H9 (cell line): Measurements from ENCODE around the gene OTX1. TPM values are rescaled to one million over a fixed set of nuclear protein-coding genes. Genes with fewer than 3 reads are reported as not detected.

Experiments
- DNase-seq: peaks from one replicate; pipeline ENCODE4 v3.0.0-alpha.2; 2017
- H2AFZ ChIP-seq: one replicate; pipeline ENCODE4 v1.6.1; 2013; ENCODE audit warnings: mild to moderate bottlenecking, low read length, control low read depth, moderate library complexity
- H2AK5ac ChIP-seq: 2 replicates; pipeline ENCODE4 v1.6.1; 2013; ENCODE audit warnings: low read length, control low read depth, mixed read lengths; ENCODE audit not compliant: insufficient read length
- H2BK120ac ChIP-seq: one replicate; pipeline ENCODE4 v1.6.1; 2013; ENCODE audit warnings: low read depth, mild to moderate bottlenecking, low read length, control low read depth, inconsistent platforms; ENCODE audit not compliant: poor library complexity, severe bottlenecking
- H2BK12ac ChIP-seq: 2 replicates; pipeline ENCODE4 v1.6.1; 2013; ENCODE audit warnings: low read length, control low read depth, mixed read lengths, low read depth; ENCODE audit not compliant: insufficient read length
- H2BK15ac ChIP-seq: 2 replicates; pipeline ENCODE4 v1.6.1; 2013; ENCODE audit warnings: low read depth, low read length, control low read depth
- H2BK20ac ChIP-seq: one replicate; pipeline ENCODE4 v1.6.1; 2013; ENCODE audit warnings: low read depth, mild to moderate bottlenecking, low read length, control low read depth, inconsistent platforms; ENCODE audit not compliant: poor library complexity, severe bottlenecking
- H2BK5ac ChIP-seq: 2 replicates; pipeline ENCODE4 v1.6.1; 2013; ENCODE audit warnings: low read length, control low read depth, mixed read lengths; ENCODE audit not compliant: insufficient read length
- H3K14ac ChIP-seq: 2 replicates; pipeline ENCODE4 v1.6.1; 2013; ENCODE audit warnings: low read length, control low read depth; ENCODE audit not compliant: insufficient read depth
- H3K18ac ChIP-seq: 2 replicates; pipeline ENCODE4 v1.6.1; 2013; ENCODE audit warnings: low read depth, mild to moderate bottlenecking, mixed read lengths, low read length, control low read depth; ENCODE audit not compliant: insufficient read length
- H3K23ac ChIP-seq: 2 replicates; pipeline ENCODE4 v1.6.1; 2013; ENCODE audit warnings: low read length, control low read depth, mixed read lengths, low read depth; ENCODE audit not compliant: insufficient read length
- H3K23me2 ChIP-seq: 2 replicates; pipeline ENCODE4 v1.6.1; 2013; ENCODE audit warnings: low read depth, mild to moderate bottlenecking, mixed read lengths, low read length, control low read depth; ENCODE audit not compliant: insufficient read length, poor library complexity, severe bottlenecking
- H3K27ac ChIP-seq: 2 replicates; pipeline ENCODE4 v1.5.1; 2013; ENCODE audit warnings: low read length, control low read depth, mixed read lengths, low read depth; ENCODE audit not compliant: insufficient read length
- H3K27me3 ChIP-seq: 2 replicates; pipeline ENCODE4 v1.6.1; 2013; ENCODE audit warnings: low read length, control low read depth, inconsistent platforms; ENCODE audit not compliant: insufficient read depth
- H3K4ac ChIP-seq: 2 replicates; pipeline ENCODE4 v1.6.1; 2013; ENCODE audit warnings: low read depth, mild to moderate bottlenecking, control low read depth, inconsistent platforms, low read length, moderate library complexity
- H3K4me1 ChIP-seq: 2 replicates; pipeline ENCODE4 v1.6.1; 2013; ENCODE audit warnings: low read length, control low read depth, inconsistent platforms; ENCODE audit not compliant: insufficient read depth
- H3K4me2 ChIP-seq: 2 replicates; pipeline ENCODE4 v1.6.1; 2013; ENCODE audit warnings: low read length, control low read depth, mixed read lengths; ENCODE audit not compliant: insufficient read length, insufficient read depth
- H3K56ac ChIP-seq: 2 replicates; pipeline ENCODE4 v1.6.1; 2013; ENCODE audit warnings: low read depth, mild to moderate bottlenecking, mixed read lengths, low read length, control low read depth; ENCODE audit not compliant: insufficient read length
- H3K79me1 ChIP-seq: 2 replicates; pipeline ENCODE4 v1.6.1; 2013; ENCODE audit warnings: low read depth, mild to moderate bottlenecking, moderate library complexity, low read length, control low read depth, inconsistent platforms; ENCODE audit not compliant: insufficient read depth, poor library complexity, severe bottlenecking
- H3K79me2 ChIP-seq: 2 replicates; pipeline ENCODE4 v1.6.1; 2013; ENCODE audit warnings: low read length, control low read depth, inconsistent platforms; ENCODE audit not compliant: insufficient read depth
- H3K9ac ChIP-seq: 2 replicates; pipeline ENCODE4 v1.6.1; 2013; ENCODE audit warnings: low read length, control low read depth, mixed read lengths; ENCODE audit not compliant: insufficient read length; ENCODE audit errors: extremely low read depth
- H3K9me3 ChIP-seq: one replicate; pipeline ENCODE4 v1.6.1; 2013; ENCODE audit warnings: low read depth, low read length, inconsistent platforms; ENCODE audit not compliant: control insufficient read depth
- H3T11ph ChIP-seq: one replicate; pipeline ENCODE4 v1.6.1; 2013; ENCODE audit warnings: mild to moderate bottlenecking, low read length, control low read depth, inconsistent platforms
- H4K20me1 ChIP-seq: one replicate; pipeline ENCODE4 v1.6.1; 2013; ENCODE audit not compliant: control insufficient read depth, insufficient read length, insufficient read depth
- H4K5ac ChIP-seq: 2 replicates; pipeline ENCODE4 v1.6.1; 2013; ENCODE audit warnings: low read depth, mild to moderate bottlenecking, mixed read lengths, low read length, control low read depth; ENCODE audit not compliant: insufficient read length
- H4K8ac ChIP-seq: replicated peaks from 2 replicates; pipeline ENCODE4 v1.6.1; 2013; ENCODE audit warnings: low read length, control low read depth, mixed read lengths, low read depth; ENCODE audit not compliant: insufficient read length
- H4K91ac ChIP-seq: 2 replicates; pipeline ENCODE4 v1.6.1; 2013; ENCODE audit warnings: low read depth, mild to moderate bottlenecking, moderate library complexity, mixed read lengths, low read length, control low read depth; ENCODE audit not compliant: insufficient read length
- H3K27ac Mint-ChIP-seq, 3 experiments: 2 replicates in 2 of 3; 3 replicates in 1 of 3; pipeline ENCODE4 v1.8.0; 2020 to 2021; ENCODE audit warnings: mixed read lengths in 3 of 3, mild to moderate bottlenecking in 1 of 3, moderate library complexity in 1 of 3
- H3K27me3 Mint-ChIP-seq: 2 replicates; pipeline ENCODE4 v1.8.0; 2021; ENCODE audit warnings: low read depth, mild to moderate bottlenecking, moderate library complexity, mixed read lengths
- H3K36me3 Mint-ChIP-seq, 3 experiments: 2 replicates in 2 of 3; 3 replicates in 1 of 3; pipeline ENCODE4 v1.8.0; 2020 to 2021; ENCODE audit warnings: low read depth in 3 of 3, mixed read lengths in 3 of 3; ENCODE audit not compliant: insufficient read depth in 1 of 3
- H3K4me1 Mint-ChIP-seq, 2 experiments: 2 replicates each; pipeline ENCODE4 v1.8.0; 2020; ENCODE audit warnings: mixed read lengths in 2 of 2
- H3K4me3 Mint-ChIP-seq, 2 experiments: 2 replicates in 1 of 2; 3 replicates in 1 of 2; pipeline ENCODE4 v1.8.0; 2020 to 2021; ENCODE audit warnings: mild to moderate bottlenecking in 2 of 2, mixed read lengths in 2 of 2, moderate library complexity in 1 of 2
- H3K9me3 Mint-ChIP-seq, 2 experiments: 2 replicates in 1 of 2; 3 replicates in 1 of 2; pipeline ENCODE4 v1.8.0; 2020; ENCODE audit warnings: mild to moderate bottlenecking in 2 of 2, mixed read lengths in 2 of 2, moderate library complexity in 1 of 2
- CTCF ChIP-seq: fragments of 200-600 bp; sonication (generic); conservative IDR thresholded peaks from 3 replicates; pipeline ENCODE4 v1.8.0; 2021; ENCODE audit warnings: antibody characterized with exemption, mild to moderate bottlenecking
- WGBS: extraction: QIAGEN DNeasy Blood & Tissue Kit; methylation state at CpG from one replicate; pipeline ENCODE4 v1.1.7; 2013; ENCODE audit warnings: missing lambda C conversion rate, low lambda C conversion rate, mixed read lengths; ENCODE audit not compliant: insufficient read length; ENCODE audit errors: extremely low coverage; 5-methylcytosine and 5-hydroxymethylcytosine counted together
- total RNA-seq: library from RNA; stranded (reverse); gene quantifications from 2 replicates; pipeline ENCODE4 v1.2.1, GENCODE V29; 2021

Gene OTX1
- total RNA-seq, 1 experiment from 2014 or later, result 0.13 TPM

GRCh38 chr2:63015389-63015788 is 35.2 kb upstream of the OTX1 start:
- no peak overlapping the region for H3K18ac ChIP-seq
- no peak for TF ChIP-seq CTCF
- H4K8ac ChIP-seq, result no peak overlapping the region
- no peak overlapping the region for H3K27ac ChIP-seq
- no peak overlapping the region for H3T11ph ChIP-seq
- H3K79me2 ChIP-seq, result no peaks in the 10 kb centered on the region
- H3K27me3 Mint-ChIP-seq, result no peaks in the 10 kb centered on the region
- H2BK20ac ChIP-seq, result no peak overlapping the region
- H3K14ac ChIP-seq, result no peak overlapping the region
- no peaks in the 10 kb centered on the region for H3K9me3 Mint-ChIP-seq
- H3K4me1 Mint-ChIP-seq, result peaks cover 15 to 23% of the 10 kb centered on the region in 2 experiments
- no peak overlapping the region for H3K27ac Mint-ChIP-seq
- no peak overlapping the region for H2AFZ ChIP-seq
- H2BK120ac ChIP-seq, result no peak overlapping the region
- no CpG with 5 or more reads among the region's 3 CpGs for WGBS
- H2BK15ac ChIP-seq, result no peak overlapping the region
- H3K27me3 ChIP-seq, result no peaks in the 10 kb centered on the region
- no peak overlapping the region for H2BK5ac ChIP-seq
- no peaks in the 10 kb centered on the region for H3K79me1 ChIP-seq
- H3K36me3 Mint-ChIP-seq, result no peaks in the 10 kb centered on the region; a peak in 2 of 7 replicates
- no peak for DNase-seq
- no peak overlapping the region for H3K4me2 ChIP-seq
- no peaks in the 10 kb centered on the region for H3K9me3 ChIP-seq
- H3K23ac ChIP-seq, result no peak overlapping the region
- H4K20me1 ChIP-seq, result no peaks in the 10 kb centered on the region
- no peaks in the 10 kb centered on the region for H3K23me2 ChIP-seq
- H4K91ac ChIP-seq, result no peak overlapping the region
- no peaks in the 10 kb centered on the region for H3K4me1 ChIP-seq
- H3K56ac ChIP-seq, result no peak overlapping the region
- no peak overlapping the region for H3K4ac ChIP-seq
- no peak overlapping the region for H4K5ac ChIP-seq
- H3K9ac ChIP-seq, result no peak overlapping the region
- no peak overlapping the region for H3K4me3 Mint-ChIP-seq
- no peak overlapping the region for H2BK12ac ChIP-seq
- no peak overlapping the region for H2AK5ac ChIP-seq
